ENCODE measurements around the gene NRDC. TPM values are rescaled to one million over a fixed set of nuclear protein-coding genes. Genes with fewer than 3 reads are reported as not detected.

NRDC gene
- total and polyA plus RNA-seq, 4 donors = 47.7 to 115 (median 96.1) TPM

DNA sequence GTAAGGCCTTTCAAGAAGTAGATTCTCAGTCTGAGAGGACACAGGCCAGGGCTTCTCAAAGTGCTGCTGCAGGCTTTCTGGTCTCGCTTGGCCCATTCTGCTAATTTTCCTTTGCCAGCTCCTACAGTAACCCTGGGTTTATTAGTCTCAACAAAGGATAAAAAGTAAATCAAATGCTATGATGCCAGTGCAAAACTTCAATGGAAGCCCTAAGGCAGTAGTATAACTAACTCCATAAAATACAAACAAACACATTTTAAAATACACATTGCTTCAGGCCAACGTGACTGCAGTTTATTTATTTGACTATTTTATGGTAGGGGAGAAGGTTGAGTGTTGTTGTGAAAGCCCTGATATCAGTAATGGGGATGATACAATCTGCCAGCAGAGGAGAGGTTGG, 89.6 kb downstream of the NRDC start:
- Histone ChIP-seq H3K9me3 (ENCODE audit: control insufficient read depth, low read length) (no peaks in the 10 kb centered on the region), H3K4me1 (ENCODE audit: control insufficient read depth in 1 of 2, insufficient read depth in 2 of 2, low read length in 2 of 2) (no peaks in the 10 kb centered on the region), H3K27me3 (ENCODE audit: control insufficient read depth in 1 of 2, insufficient read depth in 2 of 2, low read length in 1 of 2) (no peaks in the 10 kb centered on the region), H3K27ac (ENCODE audit: low read depth in 1 of 2, low read length in 2 of 2) (no peak overlapping the region), H3K4me3 (ENCODE audit: low read length in 2 of 2) (no peak overlapping the region), H3K36me3 (ENCODE audit: control insufficient read depth in 1 of 2, insufficient read depth in 2 of 2, low read length in 1 of 2) (peaks cover 19 to 22% of the 10 kb centered on the region in 2 donors)
- ATAC-seq (ENCODE audit: low FRiP score) = no peak
- DNase-seq = no peak
- WGBS, 2 donors = 59 to 64% methylated on average over 2 of the region's 2 CpGs
- intact Hi-C loops (cut with DNase I) = no loop called here

DNA sequence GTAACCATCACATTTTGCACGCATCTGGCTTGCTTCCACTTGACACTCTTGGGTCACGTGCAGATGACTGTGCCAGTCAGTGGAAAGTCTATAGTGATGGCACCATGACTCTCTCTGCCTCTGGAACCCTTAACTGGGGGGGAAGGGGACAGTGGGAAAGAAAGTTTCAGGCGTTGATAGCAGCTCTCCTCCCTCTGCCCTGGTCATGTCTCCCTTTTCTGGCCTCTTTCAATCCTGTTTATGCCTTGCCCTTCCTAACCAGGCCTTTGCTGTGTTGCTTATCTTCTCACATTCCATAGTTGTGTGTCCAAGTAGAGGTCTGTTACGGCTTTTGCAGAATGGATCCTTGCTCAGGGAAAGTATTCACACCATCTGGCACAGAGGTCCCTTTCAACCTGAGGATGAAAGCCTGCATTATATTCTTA, 93.5 kb downstream of the NRDC start:
- intact Hi-C loops (cut with DNase I) = no loop called here
- Histone ChIP-seq H3K27ac (ENCODE audit: low read depth in 1 of 2, low read length in 2 of 2) (no peak overlapping the region), H3K4me3 (ENCODE audit: low read length in 2 of 2) (no peak overlapping the region), H3K4me1 (ENCODE audit: control insufficient read depth in 1 of 2, insufficient read depth in 2 of 2, low read length in 2 of 2) (no peaks in the 10 kb centered on the region), H3K27me3 (ENCODE audit: control insufficient read depth in 1 of 2, insufficient read depth in 2 of 2, low read length in 1 of 2) (no peaks in the 10 kb centered on the region), H3K36me3 (ENCODE audit: control insufficient read depth in 1 of 2, insufficient read depth in 2 of 2, low read length in 1 of 2) (peaks cover 11 to 19% of the 10 kb centered on the region in 2 donors), H3K9me3 (ENCODE audit: control insufficient read depth, low read length) (no peaks in the 10 kb centered on the region)
- no peak for DNase-seq
- no peak for ATAC-seq (ENCODE audit: low FRiP score)
- 55 to 60% methylated on average over 4 of the region's 4 CpGs for WGBS, 2 donors

DNA sequence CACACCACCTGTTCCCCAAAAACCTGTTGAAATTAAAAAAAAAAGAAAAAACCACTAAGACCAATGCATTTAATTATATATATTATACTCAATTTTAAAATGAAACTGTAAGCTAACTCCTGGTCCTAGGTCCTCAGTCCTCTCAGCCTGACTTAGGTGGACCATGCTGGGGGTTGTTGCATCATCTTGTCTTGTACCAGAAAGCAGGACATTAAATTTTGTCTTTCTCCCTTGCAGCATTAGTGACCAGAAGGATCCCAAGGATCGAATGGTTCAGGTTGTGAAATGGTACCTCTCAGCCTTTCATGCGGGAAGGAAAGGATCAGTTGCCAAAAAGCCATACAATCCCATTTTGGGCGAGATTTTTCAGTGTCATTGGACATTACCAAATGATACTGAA, 97.6 kb downstream of the NRDC start:
- no peak for DNase-seq
- WGBS, 2 donors = 98% methylated on average over 3 of the region's 3 CpGs
- H3K27ac ChIP-seq (ENCODE audit: low read depth in 1 of 2, low read length in 2 of 2) = no peak overlapping the region
- no peaks in the 10 kb centered on the region for H3K9me3 ChIP-seq (ENCODE audit: control insufficient read depth, low read length)
- intact Hi-C loops (cut with DNase I) = no loop called here
- no peaks in the 10 kb centered on the region for H3K27me3 ChIP-seq (ENCODE audit: control insufficient read depth in 1 of 2, insufficient read depth in 2 of 2, low read length in 1 of 2)
- H3K36me3 ChIP-seq (ENCODE audit: control insufficient read depth in 1 of 2, insufficient read depth in 2 of 2, low read length in 1 of 2) = peaks cover 3 to 5% of the 10 kb centered on the region in 2 donors
- no peaks in the 10 kb centered on the region for H3K4me1 ChIP-seq (ENCODE audit: control insufficient read depth in 1 of 2, insufficient read depth in 2 of 2, low read length in 2 of 2)
- ATAC-seq (ENCODE audit: low FRiP score) = no peak
- no peak overlapping the region for H3K4me3 ChIP-seq (ENCODE audit: low read length in 2 of 2)

DNA sequence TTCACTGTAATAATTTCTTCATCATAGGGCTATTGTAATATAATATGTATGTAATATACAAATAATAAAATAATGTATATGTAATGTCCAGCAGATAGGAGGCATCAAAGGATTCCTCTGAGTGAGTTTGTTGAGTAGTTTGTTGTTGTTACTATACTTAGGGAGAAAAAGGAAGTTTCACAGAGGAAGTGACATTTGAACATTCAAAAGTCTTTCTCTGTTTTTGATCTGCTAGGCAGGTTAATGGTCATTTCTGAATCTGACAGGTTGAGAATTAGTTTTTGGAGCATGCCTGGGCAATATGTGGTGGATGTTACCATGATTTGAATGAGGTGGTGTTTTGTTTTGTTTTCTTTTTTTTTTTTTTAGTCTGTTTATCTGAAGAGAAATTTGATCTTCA, 102.1 kb downstream of the NRDC start:
- H3K9me3 ChIP-seq (ENCODE audit: control insufficient read depth, low read length) = no peaks in the 10 kb centered on the region
- H3K27ac ChIP-seq (ENCODE audit: low read depth in 1 of 2, low read length in 2 of 2) = no peak overlapping the region
- H3K36me3 ChIP-seq (ENCODE audit: control insufficient read depth in 1 of 2, insufficient read depth in 2 of 2, low read length in 1 of 2) = peaks cover 0 to 2% of the 10 kb centered on the region in 2 donors
- DNase-seq (no peak), ATAC-seq (ENCODE audit: low FRiP score) (no peak)
- intact Hi-C loops (cut with DNase I) = no loop called here
- no peak overlapping the region for H3K4me3 ChIP-seq (ENCODE audit: low read length in 2 of 2)
- H3K4me1 ChIP-seq (ENCODE audit: control insufficient read depth in 1 of 2, insufficient read depth in 2 of 2, low read length in 2 of 2) = peaks cover 0 to 2% of the 10 kb centered on the region in 2 donors
- no peaks in the 10 kb centered on the region for H3K27me3 ChIP-seq (ENCODE audit: control insufficient read depth in 1 of 2, insufficient read depth in 2 of 2, low read length in 1 of 2)

DNA sequence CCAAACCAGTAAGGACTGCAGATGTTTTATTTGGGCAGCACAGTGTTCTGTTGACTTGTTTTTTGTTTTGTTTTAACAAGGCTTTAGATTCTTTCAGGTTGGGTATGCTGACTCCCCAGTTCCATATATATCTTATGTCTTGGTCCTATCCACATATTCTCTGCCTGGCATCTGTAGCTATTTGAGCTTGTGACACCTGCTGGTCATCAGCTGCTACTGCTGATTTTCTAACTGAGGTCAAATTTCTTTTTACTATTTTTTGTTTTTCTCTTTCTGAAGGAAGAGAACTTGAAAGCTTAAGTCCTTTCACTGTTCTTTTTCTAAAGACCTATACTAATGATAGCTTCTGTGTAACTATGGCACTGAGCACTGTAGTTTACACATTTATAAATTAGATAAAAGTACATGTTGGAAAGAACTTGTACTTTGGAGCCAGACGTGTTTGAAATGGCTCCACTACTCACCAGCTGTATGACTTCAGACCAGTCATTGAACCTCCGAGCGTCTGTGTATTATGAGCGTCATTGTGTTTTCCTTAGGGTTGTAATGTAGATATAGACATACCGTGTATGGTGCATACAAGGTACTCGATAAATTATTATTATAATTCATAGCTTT, 109.4 kb downstream of the NRDC start:
- no peak overlapping the region for H3K27ac ChIP-seq (ENCODE audit: low read depth in 1 of 2, low read length in 2 of 2)
- ATAC-seq (ENCODE audit: low FRiP score) = peak; percentile 83
- 7 to 12% methylated on average over 6 of the region's 6 CpGs for WGBS, 2 donors

DNA sequence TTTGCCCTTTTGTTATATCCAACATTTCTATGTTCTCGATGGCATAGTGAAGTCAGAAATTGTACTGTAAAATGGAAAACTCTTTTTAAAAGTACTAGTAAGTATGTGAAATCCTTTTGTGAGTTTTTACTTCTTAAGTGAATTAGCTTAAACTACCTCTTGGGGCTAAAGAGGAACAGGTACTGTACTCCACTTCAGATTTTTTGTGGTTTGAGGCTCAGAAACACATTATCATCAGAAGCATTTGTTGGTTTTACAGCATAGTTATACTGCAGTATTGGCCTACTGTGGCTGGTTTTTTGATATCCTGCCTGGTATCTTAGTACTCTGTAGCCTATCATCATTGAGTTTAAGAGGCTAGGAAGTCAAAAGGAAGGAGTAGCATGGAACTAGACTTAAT, 117.2 kb downstream of the NRDC start:
- intact Hi-C loops (cut with DNase I) = loop anchor here (5.0 to 10.0 kb wide), 2 partner anchors 129 to 137 kb away; no protein-coding TSS in a partner anchor
- WGBS, 2 donors = 81 to 82% methylated on average over 1 of the region's 1 CpG
- Histone ChIP-seq H3K4me3 (ENCODE audit: low read length in 2 of 2) (no peak overlapping the region), H3K27ac (ENCODE audit: low read depth in 1 of 2, low read length in 2 of 2) (no peak overlapping the region), H3K27me3 (ENCODE audit: control insufficient read depth in 1 of 2, insufficient read depth in 2 of 2, low read length in 1 of 2) (no peaks in the 10 kb centered on the region), H3K36me3 (ENCODE audit: control insufficient read depth in 1 of 2, insufficient read depth in 2 of 2, low read length in 1 of 2) (no peaks in the 10 kb centered on the region), H3K4me1 (ENCODE audit: control insufficient read depth in 1 of 2, insufficient read depth in 2 of 2, low read length in 2 of 2) (peaks cover 0 to 4% of the 10 kb centered on the region in 2 donors), H3K9me3 (ENCODE audit: control insufficient read depth, low read length) (no peaks in the 10 kb centered on the region)
- DNase-seq (no peak), ATAC-seq (ENCODE audit: low FRiP score) (no peak)

More for the DNA sequence above, 109.4 kb downstream of the NRDC start:
- Histone ChIP-seq H3K4me3 (ENCODE audit: low read length in 2 of 2) (no peak overlapping the region), H3K9me3 (ENCODE audit: control insufficient read depth, low read length) (no peaks in the 10 kb centered on the region), H3K36me3 (ENCODE audit: control insufficient read depth in 1 of 2, insufficient read depth in 2 of 2, low read length in 1 of 2) (no peaks in the 10 kb centered on the region), H3K27me3 (ENCODE audit: control insufficient read depth in 1 of 2, insufficient read depth in 2 of 2, low read length in 1 of 2) (no peaks in the 10 kb centered on the region), H3K4me1 (ENCODE audit: control insufficient read depth in 1 of 2, insufficient read depth in 2 of 2, low read length in 2 of 2) (peaks cover 0 to 2% of the 10 kb centered on the region in 2 donors)
- no peak for DNase-seq
- intact Hi-C loops (cut with DNase I) = loop anchor here in 1 of 2 donors (5.0 to 10.0 kb wide), 2 partner anchors 112 to 144 kb away; no protein-coding TSS in a partner anchor

DNA sequence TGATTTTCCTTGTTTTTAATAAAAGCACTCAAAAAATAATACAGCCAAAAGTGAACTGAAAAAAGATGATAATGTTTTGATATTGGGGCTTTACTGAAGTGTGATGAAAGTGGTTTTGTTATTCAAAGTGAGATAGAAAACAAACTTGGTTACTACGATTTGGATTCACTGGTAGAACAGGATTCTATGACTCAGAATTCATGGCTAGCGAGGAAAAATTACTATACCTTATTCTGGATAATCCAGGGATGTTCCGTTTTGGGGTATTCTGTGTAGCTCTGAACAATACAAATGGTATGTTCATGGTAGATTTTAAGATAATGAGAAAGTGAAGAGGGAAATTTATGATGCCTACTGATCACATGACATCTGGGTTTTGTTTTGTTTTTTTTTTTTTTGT, 117.7 kb downstream of the NRDC start:
- Histone ChIP-seq H3K27ac (ENCODE audit: low read depth in 1 of 2, low read length in 2 of 2) (no peak overlapping the region), H3K9me3 (ENCODE audit: control insufficient read depth, low read length) (no peaks in the 10 kb centered on the region), H3K4me3 (ENCODE audit: low read length in 2 of 2) (no peak overlapping the region), H3K4me1 (ENCODE audit: control insufficient read depth in 1 of 2, insufficient read depth in 2 of 2, low read length in 2 of 2) (peaks cover 0 to 4% of the 10 kb centered on the region in 2 donors), H3K36me3 (ENCODE audit: control insufficient read depth in 1 of 2, insufficient read depth in 2 of 2, low read length in 1 of 2) (no peaks in the 10 kb centered on the region), H3K27me3 (ENCODE audit: control insufficient read depth in 1 of 2, insufficient read depth in 2 of 2, low read length in 1 of 2) (no peaks in the 10 kb centered on the region)
- intact Hi-C loops (cut with DNase I) = loop anchor here (5.0 to 10.0 kb wide), 2 partner anchors 129 to 136 kb away; no protein-coding TSS in a partner anchor
- no peak for DNase-seq
- 49 to 54% methylated on average over 3 of the region's 3 CpGs for WGBS, 2 donors
- ATAC-seq (ENCODE audit: low FRiP score) = no peak

DNA sequence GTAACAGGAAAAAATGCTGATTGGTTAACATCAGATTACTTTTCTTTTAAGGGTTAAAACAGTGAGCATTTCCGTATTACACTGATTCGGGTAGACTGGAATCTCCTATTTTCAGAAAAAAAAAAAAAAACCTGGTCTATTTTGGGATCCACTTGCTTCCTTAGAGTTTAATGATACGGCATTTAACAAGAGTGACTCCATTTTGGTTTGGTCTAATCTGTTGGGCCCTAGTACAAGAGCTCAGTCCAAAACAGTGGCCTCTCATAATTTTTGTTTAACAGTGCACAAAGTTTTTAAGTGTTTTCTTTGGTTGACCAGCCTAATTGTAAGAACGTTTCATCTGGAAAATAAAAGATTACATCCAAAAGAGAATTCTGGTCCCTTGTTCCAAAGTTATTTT, 120.2 kb downstream of the NRDC start:
- peaks cover 0 to 4% of the 10 kb centered on the region in 2 donors for H3K4me1 ChIP-seq (ENCODE audit: control insufficient read depth in 1 of 2, insufficient read depth in 2 of 2, low read length in 2 of 2)
- intact Hi-C loops (cut with DNase I) = loop anchor here in 1 of 2 donors (5.0 kb wide), 1 partner anchor 101 kb away; no protein-coding TSS in a partner anchor
- ATAC-seq (ENCODE audit: low FRiP score) = no peak
- no peaks in the 10 kb centered on the region for H3K27me3 ChIP-seq (ENCODE audit: control insufficient read depth in 1 of 2, insufficient read depth in 2 of 2, low read length in 1 of 2)
- WGBS, 2 donors = 6 to 10% methylated on average over 4 of the region's 4 CpGs
- no peaks in the 10 kb centered on the region for H3K9me3 ChIP-seq (ENCODE audit: control insufficient read depth, low read length)
- H3K36me3 ChIP-seq (ENCODE audit: control insufficient read depth in 1 of 2, insufficient read depth in 2 of 2, low read length in 1 of 2) = no peaks in the 10 kb centered on the region
- H3K27ac ChIP-seq (ENCODE audit: low read depth in 1 of 2, low read length in 2 of 2) = no peak overlapping the region
- no peak for DNase-seq
- H3K4me3 ChIP-seq (ENCODE audit: low read length in 2 of 2) = no peak overlapping the region

DNA sequence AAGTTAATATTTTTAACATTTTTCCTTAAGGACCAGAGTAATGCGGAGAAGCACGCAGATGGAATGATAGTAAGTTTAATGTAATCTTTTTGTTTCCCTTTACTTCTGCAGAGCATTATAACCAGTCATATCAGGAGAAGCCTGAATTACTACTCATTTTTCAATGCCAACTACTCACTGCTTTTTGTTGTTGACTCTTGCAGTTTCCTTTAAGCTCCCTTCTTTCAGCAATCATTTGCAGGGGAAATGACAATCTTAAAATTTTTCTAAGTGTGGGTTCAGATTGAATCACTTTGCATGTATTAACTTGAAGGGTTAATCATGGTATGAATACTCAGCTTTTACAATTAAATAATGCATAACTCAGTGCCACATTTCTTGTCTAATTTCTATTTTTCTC, 122.2 kb downstream of the NRDC start:
- Histone ChIP-seq H3K9me3 (ENCODE audit: control insufficient read depth, low read length) (no peaks in the 10 kb centered on the region), H3K27me3 (ENCODE audit: control insufficient read depth in 1 of 2, insufficient read depth in 2 of 2, low read length in 1 of 2) (no peaks in the 10 kb centered on the region), H3K4me3 (ENCODE audit: low read length in 2 of 2) (no peak overlapping the region), H3K36me3 (ENCODE audit: control insufficient read depth in 1 of 2, insufficient read depth in 2 of 2, low read length in 1 of 2) (no peaks in the 10 kb centered on the region), H3K27ac (ENCODE audit: low read depth in 1 of 2, low read length in 2 of 2) (no peak overlapping the region), H3K4me1 (ENCODE audit: control insufficient read depth in 1 of 2, insufficient read depth in 2 of 2, low read length in 2 of 2) (peaks cover 0 to 1% of the 10 kb centered on the region in 2 donors)
- 91 to 96% methylated on average over 2 of the region's 2 CpGs for WGBS, 2 donors
- ATAC-seq (ENCODE audit: low FRiP score) (no peak), DNase-seq (no peak)
- intact Hi-C loops (cut with DNase I) = loop anchor here in 1 of 2 donors (5.0 kb wide), 1 partner anchor 99 kb away; no protein-coding TSS in a partner anchor
